Measurements from ENCODE around the gene EEIG1.

Gene EEIG1

GRCh38 chr9:127937388-127938297 lies 43.1 kb downstream of the EEIG1 start, which contains the start of gene DPM2:
Gene DPM2 (minus strand): TSS chr9:127937854. CDS start chr9:127937820, 34 bp downstream.
- peak; percentile 86 for DNase-seq

GRCh38 chr9:127937056-127937387 lies 43.8 kb downstream of the EEIG1 start:
- DNase-seq, result no peak

GRCh38 chr9:127936347-127936852 lies 44.4 kb downstream of the EEIG1 start:
- no peak for DNase-seq

GRCh38 chr9:127935765-127936221 lies 45.0 kb downstream of the EEIG1 start:
- DNase-seq, result no peak

GRCh38 chr9:127934986-127935385 lies 45.8 kb downstream of the EEIG1 start:
- DNase-seq, result no peak

- DNase-seq, result no peak
Observed at GRCh38 chr9:127934248-127934647, 46.5 kb downstream of the EEIG1 start.

GRCh38 chr9:127931092-127931881 lies 49.5 kb downstream of the EEIG1 start:
- DNase-seq, result peak; percentile 28
